GM06990 (cell line): ENCODE measurements around the gene ANXA7.

Source experiments
- DNase-seq: peaks from one replicate; pipeline ENCODE4 v3.0.0-alpha.2; 2011; ENCODE audit not compliant: insufficient read length; ENCODE audit errors: extremely low read depth
- H3K27me3 ChIP-seq: replicated peaks from 2 replicates; pipeline ENCODE4 v1.6.0; 2011; ENCODE audit warnings: low read length; ENCODE audit not compliant: control insufficient read depth, insufficient read depth
- H3K36me3 ChIP-seq: 2 replicates; pipeline ENCODE4 v1.5.1; 2011; ENCODE audit warnings: low read length; ENCODE audit not compliant: control insufficient read depth, insufficient read depth
- H3K4me3 ChIP-seq: replicated peaks from 2 replicates; pipeline ENCODE4 v1.5.1; 2011; ENCODE audit warnings: low read depth, mild to moderate bottlenecking, control low read depth, low read length
- CTCF ChIP-seq: IDR thresholded peaks from 2 replicates; pipeline ENCODE4 v1.5.1; 2011; ENCODE audit warnings: low read length, control low read depth, mild to moderate bottlenecking, inconsistent platforms; ENCODE audit not compliant: insufficient read depth, poor library complexity, severe bottlenecking

Gene ANXA7

GRCh38 chr10:73357821-73358220, 56.0 kb downstream of the ANXA7 start:
- no peaks in the 10 kb centered on the region for H3K27me3 ChIP-seq
- no peaks in the 10 kb centered on the region for H3K36me3 ChIP-seq
- no peak for DNase-seq
- no peak for TF ChIP-seq CTCF
- peak overlapping the region; percentile 66 for H3K4me3 ChIP-seq

- no peaks in the 10 kb centered on the region for H3K36me3 ChIP-seq
- no peak overlapping the region for H3K4me3 ChIP-seq
- no peaks in the 10 kb centered on the region for H3K27me3 ChIP-seq
Observed at GRCh38 chr10:73357166-73357565, 56.7 kb downstream of the ANXA7 start.

GRCh38 chr10:73344269-73344668, 69.6 kb downstream of the ANXA7 start:
- H3K27me3 ChIP-seq: no peaks in the 10 kb centered on the region
- no peaks in the 10 kb centered on the region for H3K36me3 ChIP-seq
- no peak for TF ChIP-seq CTCF
- H3K4me3 ChIP-seq: no peak overlapping the region
- no peak for DNase-seq

More at GRCh38 chr10:73357166-73357565, 56.7 kb downstream of the ANXA7 start:
- no peak for DNase-seq
- TF ChIP-seq CTCF: no peak

GRCh38 chr10:73340121-73340520, 73.7 kb downstream of the ANXA7 start:
- Histone ChIP-seq H3K27me3 (no peaks in the 10 kb centered on the region), H3K36me3 (no peaks in the 10 kb centered on the region), H3K4me3 (no peak overlapping the region)
- DNase-seq: no peak
- no peak for TF ChIP-seq CTCF

GRCh38 chr10:73339436-73339835, 74.4 kb downstream of the ANXA7 start:
- H3K36me3 ChIP-seq: no peaks in the 10 kb centered on the region
- DNase-seq: no peak
- H3K27me3 ChIP-seq: no peaks in the 10 kb centered on the region
- TF ChIP-seq CTCF: no peak
- H3K4me3 ChIP-seq: no peak overlapping the region

GRCh38 chr10:73338801-73339368, 75.0 kb downstream of the ANXA7 start:
- no peaks in the 10 kb centered on the region for H3K27me3 ChIP-seq
- no peak for TF ChIP-seq CTCF
- H3K36me3 ChIP-seq: no peaks in the 10 kb centered on the region
- no peak overlapping the region for H3K4me3 ChIP-seq
- no peak for DNase-seq
